ENCODE measurements around the gene MLLT10.

Gene MLLT10

GRCh38 chr10:21488957-21489446 is 45.0 kb upstream of the MLLT10 start:
- no peaks in the 10 kb centered on the region for H3K27me3 ChIP-seq (ENCODE audit: control insufficient read depth in 1 of 2, insufficient read depth in 1 of 2, low read length in 2 of 2)
- peaks cover 2% of the 10 kb centered on the region for H3K4me1 ChIP-seq (ENCODE audit: control insufficient read depth, insufficient read depth, low read depth, low read length)
- H2BK12ac ChIP-seq (ENCODE audit: low read length in 2 of 2) = no peak overlapping the region
- no peak overlapping the region for H4K91ac ChIP-seq (ENCODE audit: low read length)
- H2AFZ ChIP-seq (ENCODE audit: low read depth, low read length) = no peak overlapping the region
- DNase-seq = no peak
- H2BK15ac ChIP-seq (ENCODE audit: low read depth, poor library complexity, severe bottlenecking) = no peak overlapping the region
- H2AK5ac ChIP-seq (ENCODE audit: low read length, severe bottlenecking) = no peak overlapping the region
- no peak overlapping the region for H3K18ac ChIP-seq (ENCODE audit: low read depth in 1 of 2, low read length in 2 of 2)
- H3K79me1 ChIP-seq (replicated peaks; ENCODE audit: low read length, poor library complexity, severe bottlenecking) = no peaks in the 10 kb centered on the region
- 100% methylated on average over 1 of the region's 5 CpGs for WGBS
- no peak overlapping the region for H3K14ac ChIP-seq (ENCODE audit: low read length in 2 of 2)
- no peak overlapping the region for H3K4me3 ChIP-seq (ENCODE audit: insufficient read depth in 1 of 2, low read depth in 1 of 2, low read length in 2 of 2)
- H3K4me2 ChIP-seq (ENCODE audit: low read length, poor library complexity, severe bottlenecking) = no peak overlapping the region
- no peak overlapping the region for H3K27ac ChIP-seq (ENCODE audit: low read length, poor library complexity, severe bottlenecking)
- peak overlapping the region; percentile 57 for H3K9ac ChIP-seq (ENCODE audit: low read length)
- H2BK120ac ChIP-seq (ENCODE audit: low read depth, low read length) = no peak overlapping the region
- H2BK5ac ChIP-seq (ENCODE audit: low read depth, low read length, poor library complexity, severe bottlenecking) = no peak overlapping the region
- no peak overlapping the region for H3K23ac ChIP-seq (ENCODE audit: low read length in 2 of 2)
- H3K36me3 ChIP-seq (ENCODE audit: control insufficient read depth in 1 of 2, insufficient read depth in 2 of 2, low read depth in 1 of 2, low read length in 2 of 2) = no peaks in the 10 kb centered on the region
- H3K9me3 ChIP-seq (ENCODE audit: control insufficient read depth, low read length) = no peaks in the 10 kb centered on the region
- H3K4ac ChIP-seq (ENCODE audit: low read depth in 1 of 2, low read length in 2 of 2) = no peak overlapping the region
- H4K8ac ChIP-seq (ENCODE audit: low read length) = no peak overlapping the region

DNA sequence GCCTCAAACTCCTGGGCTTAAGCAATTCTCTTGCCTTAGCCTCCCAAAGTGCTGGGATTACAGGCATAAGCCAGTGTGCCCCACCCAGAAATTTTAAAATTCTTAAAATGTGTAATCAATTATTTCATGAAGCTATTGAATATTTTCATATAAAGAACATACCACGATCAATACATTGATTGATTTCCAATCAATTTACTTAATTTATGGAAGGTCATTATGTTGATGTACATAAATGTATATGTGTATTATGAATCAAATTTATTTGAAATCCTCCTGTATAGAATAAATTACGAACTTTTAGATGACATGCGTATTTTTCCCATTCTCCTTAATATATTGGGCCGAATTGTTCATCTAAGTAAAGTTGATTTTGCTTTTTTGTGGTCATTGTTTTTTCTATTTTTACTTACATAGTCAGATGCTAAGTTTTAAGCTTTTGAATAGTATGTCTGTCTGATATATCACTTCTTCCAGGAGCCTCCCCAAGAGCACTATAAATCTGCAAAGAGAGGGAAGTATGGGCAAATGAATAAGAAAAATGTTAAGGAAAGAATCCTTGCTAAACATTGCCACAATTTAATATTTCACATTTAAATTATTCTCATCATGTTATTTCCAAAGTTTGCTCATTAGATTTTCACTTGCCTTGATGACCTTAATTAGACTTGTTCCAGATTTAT is 43.9 kb upstream of the MLLT10 start:
- Histone ChIP-seq H2AFZ (ENCODE audit: low read depth, low read length) (no peak overlapping the region), H3K27ac (ENCODE audit: low read length, poor library complexity, severe bottlenecking) (no peak overlapping the region), H3K9ac (ENCODE audit: low read length) (no peak overlapping the region), H3K27me3 (ENCODE audit: control insufficient read depth in 1 of 2, insufficient read depth in 1 of 2, low read length in 2 of 2) (no peaks in the 10 kb centered on the region), H3K4ac (ENCODE audit: low read depth in 1 of 2, low read length in 2 of 2) (no peak overlapping the region), H4K8ac (ENCODE audit: low read length) (no peak overlapping the region), H3K14ac (ENCODE audit: low read length in 2 of 2) (no peak overlapping the region), H3K18ac (ENCODE audit: low read depth in 1 of 2, low read length in 2 of 2) (no peak overlapping the region), H3K23ac (ENCODE audit: low read length in 2 of 2) (no peak overlapping the region), H3K4me1 (ENCODE audit: control insufficient read depth, insufficient read depth, low read depth, low read length) (peaks cover 10% of the 10 kb centered on the region), H3K4me2 (ENCODE audit: low read length, poor library complexity, severe bottlenecking) (no peak overlapping the region), H2BK12ac (ENCODE audit: low read length in 2 of 2) (no peak overlapping the region), H2BK5ac (ENCODE audit: low read depth, low read length, poor library complexity, severe bottlenecking) (no peak overlapping the region), H4K91ac (ENCODE audit: low read length) (no peak overlapping the region), H3K36me3 (ENCODE audit: control insufficient read depth in 1 of 2, insufficient read depth in 2 of 2, low read depth in 1 of 2, low read length in 2 of 2) (no peaks in the 10 kb centered on the region), H3K9me3 (ENCODE audit: control insufficient read depth, low read length) (no peaks in the 10 kb centered on the region), H3K79me1 (replicated peaks; ENCODE audit: low read length, poor library complexity, severe bottlenecking) (peaks cover under 1% of the 10 kb centered on the region), H2BK120ac (ENCODE audit: low read depth, low read length) (no peak overlapping the region), H3K4me3 (ENCODE audit: insufficient read depth in 1 of 2, low read depth in 1 of 2, low read length in 2 of 2) (no peak overlapping the region), H2BK15ac (ENCODE audit: low read depth, poor library complexity, severe bottlenecking) (no peak overlapping the region), H2AK5ac (ENCODE audit: low read length, severe bottlenecking) (no peak overlapping the region)
- no peak for DNase-seq
- WGBS = no CpG with 5 or more reads among the region's 4 CpGs

- H3K9me3 ChIP-seq (ENCODE audit: control insufficient read depth, low read length) = no peaks in the 10 kb centered on the region
- H3K4me2 ChIP-seq (ENCODE audit: low read length, poor library complexity, severe bottlenecking) = no peak overlapping the region
- DNase-seq = no peak
- H3K27ac ChIP-seq (ENCODE audit: low read length, poor library complexity, severe bottlenecking) = no peak overlapping the region
- no peak overlapping the region for H2BK15ac ChIP-seq (ENCODE audit: low read depth, poor library complexity, severe bottlenecking)
- H2BK5ac ChIP-seq (ENCODE audit: low read depth, low read length, poor library complexity, severe bottlenecking) = no peak overlapping the region
- H4K8ac ChIP-seq (ENCODE audit: low read length) = no peak overlapping the region
- H2AK5ac ChIP-seq (ENCODE audit: low read length, severe bottlenecking) = no peak overlapping the region
- no peak overlapping the region for H3K9ac ChIP-seq (ENCODE audit: low read length)
- no peak overlapping the region for H3K18ac ChIP-seq (ENCODE audit: low read depth in 1 of 2, low read length in 2 of 2)
- no peak overlapping the region for H3K23ac ChIP-seq (ENCODE audit: low read length in 2 of 2)
- no peak overlapping the region for H3K14ac ChIP-seq (ENCODE audit: low read length in 2 of 2)
- H2BK12ac ChIP-seq (ENCODE audit: low read length in 2 of 2) = no peak overlapping the region
- no peak overlapping the region for H3K4me3 ChIP-seq (ENCODE audit: insufficient read depth in 1 of 2, low read depth in 1 of 2, low read length in 2 of 2)
- H3K4ac ChIP-seq (ENCODE audit: low read depth in 1 of 2, low read length in 2 of 2) = no peak overlapping the region
- H4K91ac ChIP-seq (ENCODE audit: low read length) = no peak overlapping the region
- H3K4me1 ChIP-seq (ENCODE audit: control insufficient read depth, insufficient read depth, low read depth, low read length) = peaks cover 10% of the 10 kb centered on the region
- no peak overlapping the region for H2AFZ ChIP-seq (ENCODE audit: low read depth, low read length)
- H2BK120ac ChIP-seq (ENCODE audit: low read depth, low read length) = no peak overlapping the region
- H3K36me3 ChIP-seq (ENCODE audit: control insufficient read depth in 1 of 2, insufficient read depth in 2 of 2, low read depth in 1 of 2, low read length in 2 of 2) = no peaks in the 10 kb centered on the region
- peaks cover 3% of the 10 kb centered on the region for H3K79me1 ChIP-seq (replicated peaks; ENCODE audit: low read length, poor library complexity, severe bottlenecking)
- 100% methylated on average over 1 of the region's 2 CpGs for WGBS
- H3K27me3 ChIP-seq (ENCODE audit: control insufficient read depth in 1 of 2, insufficient read depth in 1 of 2, low read length in 2 of 2) = no peaks in the 10 kb centered on the region
Measured at GRCh38 chr10:21490711-21491105, 43.3 kb upstream of the MLLT10 start.

DNA sequence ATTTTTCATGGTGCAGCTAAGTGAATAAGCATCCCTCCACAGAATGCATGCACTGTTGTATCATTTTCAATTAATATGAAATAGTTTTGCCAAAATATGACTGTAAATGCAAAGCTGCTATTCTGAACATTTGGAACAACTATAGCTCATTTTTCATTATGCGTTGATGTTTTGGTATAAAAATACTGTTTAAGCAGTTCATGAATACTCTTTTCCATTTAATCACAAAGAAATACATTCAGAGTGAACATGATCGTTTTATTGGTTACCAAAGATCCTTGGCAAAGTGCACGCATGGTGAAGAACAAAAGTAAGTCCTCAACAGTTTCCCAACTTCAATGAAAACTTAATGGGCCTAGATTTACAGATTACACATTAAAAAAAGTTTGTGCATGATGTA is 41.6 kb upstream of the MLLT10 start:
- H3K79me1 ChIP-seq (replicated peaks; ENCODE audit: low read length, poor library complexity, severe bottlenecking) = peaks cover 3% of the 10 kb centered on the region
- no peak overlapping the region for H3K9ac ChIP-seq (ENCODE audit: low read length)
- H3K27ac ChIP-seq (ENCODE audit: low read length, poor library complexity, severe bottlenecking) = no peak overlapping the region
- H2BK120ac ChIP-seq (ENCODE audit: low read depth, low read length) = no peak overlapping the region
- H2BK15ac ChIP-seq (ENCODE audit: low read depth, poor library complexity, severe bottlenecking) = no peak overlapping the region
- H3K27me3 ChIP-seq (ENCODE audit: control insufficient read depth in 1 of 2, insufficient read depth in 1 of 2, low read length in 2 of 2) = no peaks in the 10 kb centered on the region
- H2BK12ac ChIP-seq (ENCODE audit: low read length in 2 of 2) = no peak overlapping the region
- H3K23ac ChIP-seq (ENCODE audit: low read length in 2 of 2) = no peak overlapping the region
- no peak overlapping the region for H3K4me3 ChIP-seq (ENCODE audit: insufficient read depth in 1 of 2, low read depth in 1 of 2, low read length in 2 of 2)
- H3K9me3 ChIP-seq (ENCODE audit: control insufficient read depth, low read length) = no peaks in the 10 kb centered on the region
- DNase-seq = no peak
- no peak overlapping the region for H3K14ac ChIP-seq (ENCODE audit: low read length in 2 of 2)
- H3K4me2 ChIP-seq (ENCODE audit: low read length, poor library complexity, severe bottlenecking) = no peak overlapping the region
- H2AFZ ChIP-seq (ENCODE audit: low read depth, low read length) = no peak overlapping the region
- no peak overlapping the region for H3K4ac ChIP-seq (ENCODE audit: low read depth in 1 of 2, low read length in 2 of 2)
- no peak overlapping the region for H2BK5ac ChIP-seq (ENCODE audit: low read depth, low read length, poor library complexity, severe bottlenecking)
- H3K36me3 ChIP-seq (ENCODE audit: control insufficient read depth in 1 of 2, insufficient read depth in 2 of 2, low read depth in 1 of 2, low read length in 2 of 2) = no peaks in the 10 kb centered on the region
- H3K18ac ChIP-seq (ENCODE audit: low read depth in 1 of 2, low read length in 2 of 2) = no peak overlapping the region
- no peak overlapping the region for H2AK5ac ChIP-seq (ENCODE audit: low read length, severe bottlenecking)
- H3K4me1 ChIP-seq (ENCODE audit: control insufficient read depth, insufficient read depth, low read depth, low read length) = peaks cover 12% of the 10 kb centered on the region
- H4K8ac ChIP-seq (ENCODE audit: low read length) = no peak overlapping the region
- 100% methylated on average over 1 of the region's 3 CpGs for WGBS
- H4K91ac ChIP-seq (ENCODE audit: low read length) = no peak overlapping the region
